Lung (tissue), 12 donors: ENCODE data around the gene ANKRD31. TPM values are rescaled to one million over a fixed set of nuclear protein-coding genes. Genes with fewer than 3 reads are reported as not detected.

Experiments used
- ATAC-seq: fragments of 200-7000 bp; cut with Tn5 transposase; one replicate; pipeline ENCODE4 v1.9.1; 2020; ENCODE audit warnings: moderate number of reproducible peaks; ENCODE audit not compliant: insufficient read depth, low FRiP score
- DNase-seq, 3 donors: peaks; one replicate each; pipeline ENCODE4 v3.0.0-alpha.2; 2013 to 2017
- H3K27ac ChIP-seq, 2 donors: one replicate each; pipeline ENCODE4 v1.5.1; 2013; ENCODE audit warnings: mild to moderate bottlenecking in 2 of 2, moderate library complexity in 2 of 2, control low read depth in 1 of 2, inconsistent platforms in 1 of 2, low read depth in 1 of 2, low read length in 1 of 2
- H3K27me3 ChIP-seq, 3 donors: one replicate each; pipeline ENCODE4 v1.5.1; 2013; ENCODE audit warnings: low read length in 2 of 3; ENCODE audit not compliant: control insufficient read depth in 3 of 3, insufficient read depth in 3 of 3
- H3K36me3 ChIP-seq, 4 donors: one replicate each; pipeline ENCODE4 v1.5.1; 2013; ENCODE audit warnings: low read length in 4 of 4, mild to moderate bottlenecking in 1 of 4, moderate library complexity in 1 of 4; ENCODE audit not compliant: control insufficient read depth in 4 of 4, insufficient read depth in 4 of 4
- H3K4me1 ChIP-seq, 5 donors: one replicate each; pipeline ENCODE4 v1.5.1; 2013; ENCODE audit warnings: low read length in 5 of 5, mild to moderate bottlenecking in 2 of 5, moderate library complexity in 1 of 5; ENCODE audit not compliant: control insufficient read depth in 5 of 5, insufficient read depth in 5 of 5
- H3K4me3 ChIP-seq: one replicate; pipeline ENCODE4 v1.5.1; 2013; ENCODE audit warnings: mild to moderate bottlenecking, control low read depth, moderate library complexity
- H3K9ac ChIP-seq, 2 donors: one replicate each; pipeline ENCODE4 v1.5.1; 2013; ENCODE audit warnings: low read length in 2 of 2, control low read depth in 1 of 2; ENCODE audit not compliant: insufficient read depth in 1 of 2
- H3K9me3 ChIP-seq, 4 donors: one replicate each; pipeline ENCODE4 v1.5.1; 2013; ENCODE audit warnings: low read length in 3 of 4, mild to moderate bottlenecking in 1 of 4, moderate library complexity in 1 of 4; ENCODE audit not compliant: control insufficient read depth in 4 of 4, insufficient read depth in 3 of 4
- WGBS, 2 donors: extraction: QIAGEN DNeasy Blood & Tissue Kit; methylation state at CpG; one replicate each; pipeline ENCODE4 v1.1.7; 2013; 5-methylcytosine and 5-hydroxymethylcytosine counted together
- polyA plus RNA-seq, 2 donors: library from polyadenylated mRNA; stranded (reverse); fragments of 200-250 nt; gene quantifications; one replicate each; pipeline ENCODE4 v1.2.1, GENCODE V29; 2013
- total RNA-seq, 2 donors: library from RNA; depleted of rRNA in 1 of 2; stranded (reverse); fragments of >200 nt in 1 of 2; gene quantifications; one replicate each; pipeline ENCODE4 v1.2.1, GENCODE V29; 2014 to 2021
- TF ChIP-seq, protein P1 (sequence below): IDR thresholded peaks from 2 replicates; pipeline ENCODE4 v1.5.1; 2012; ENCODE audit warnings: mild to moderate bottlenecking; ENCODE audit errors: control extremely low read depth, extremely low read depth
- donor health status: control.
- donor health status: control.
- donor health status: Bipolar disorder and iron deficiency.
- donor health status: healthy.
- donor health status: DM: yes; HTN: yes; CAD: no.

The ANKRD31 gene
- total and polyA plus RNA-seq, 4 donors = 0.06 to 0.51 (median 0.16) TPM

DNA sequence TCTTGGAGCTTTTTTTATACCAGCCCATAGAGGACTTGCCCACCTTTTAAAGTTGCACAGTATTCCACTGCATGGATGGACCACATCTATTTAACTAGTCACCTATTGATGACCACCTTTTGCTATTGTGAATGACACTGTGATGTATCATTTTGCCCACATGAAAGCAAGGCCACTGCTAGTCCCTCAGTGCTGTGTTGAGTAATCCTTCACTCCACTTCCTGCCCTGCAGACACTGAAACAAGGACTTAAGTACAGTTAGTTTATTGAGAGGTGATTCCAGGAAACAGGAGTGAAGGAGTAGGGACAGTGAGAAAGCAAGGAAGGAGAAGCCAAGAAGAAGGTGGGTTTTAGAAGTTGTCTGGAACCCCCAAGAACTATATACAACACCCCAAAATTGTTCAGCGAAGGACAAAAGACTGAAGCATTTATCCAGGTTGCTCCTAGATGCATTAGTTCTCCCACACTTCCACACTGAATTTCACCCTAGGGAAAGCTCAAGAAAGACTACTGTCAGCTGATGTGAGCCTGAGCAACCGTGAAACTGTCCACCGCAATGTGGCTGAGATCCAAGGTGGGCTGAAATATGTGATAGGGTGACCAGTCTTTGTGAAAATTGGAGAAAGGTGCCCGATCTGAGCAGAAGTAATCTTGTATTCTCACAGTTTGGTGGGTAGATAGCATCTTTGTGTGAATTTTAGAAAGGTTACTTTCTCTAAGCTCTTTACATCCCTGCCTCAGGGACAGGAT lies 45.2 kb upstream of the ANKRD31 start:
- TF ChIP-seq, protein P1, sequence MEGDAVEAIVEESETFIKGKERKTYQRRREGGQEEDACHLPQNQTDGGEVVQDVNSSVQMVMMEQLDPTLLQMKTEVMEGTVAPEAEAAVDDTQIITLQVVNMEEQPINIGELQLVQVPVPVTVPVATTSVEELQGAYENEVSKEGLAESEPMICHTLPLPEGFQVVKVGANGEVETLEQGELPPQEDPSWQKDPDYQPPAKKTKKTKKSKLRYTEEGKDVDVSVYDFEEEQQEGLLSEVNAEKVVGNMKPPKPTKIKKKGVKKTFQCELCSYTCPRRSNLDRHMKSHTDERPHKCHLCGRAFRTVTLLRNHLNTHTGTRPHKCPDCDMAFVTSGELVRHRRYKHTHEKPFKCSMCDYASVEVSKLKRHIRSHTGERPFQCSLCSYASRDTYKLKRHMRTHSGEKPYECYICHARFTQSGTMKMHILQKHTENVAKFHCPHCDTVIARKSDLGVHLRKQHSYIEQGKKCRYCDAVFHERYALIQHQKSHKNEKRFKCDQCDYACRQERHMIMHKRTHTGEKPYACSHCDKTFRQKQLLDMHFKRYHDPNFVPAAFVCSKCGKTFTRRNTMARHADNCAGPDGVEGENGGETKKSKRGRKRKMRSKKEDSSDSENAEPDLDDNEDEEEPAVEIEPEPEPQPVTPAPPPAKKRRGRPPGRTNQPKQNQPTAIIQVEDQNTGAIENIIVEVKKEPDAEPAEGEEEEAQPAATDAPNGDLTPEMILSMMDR = no peak
- DNase-seq (no peak), ATAC-seq (no peak)
- H3K9me3 ChIP-seq = no peaks in the 10 kb centered on the region
- H3K4me1 ChIP-seq = no peaks in the 10 kb centered on the region
- no peak overlapping the region for H3K9ac ChIP-seq
- H3K27ac ChIP-seq = no peak overlapping the region
- 89 to 92% methylated on average over 4 of the region's 4 CpGs for WGBS, 2 donors
- H3K4me3 ChIP-seq = no peak overlapping the region
- H3K27me3 ChIP-seq = no peaks in the 10 kb centered on the region
- H3K36me3 ChIP-seq = no peaks in the 10 kb centered on the region

DNA sequence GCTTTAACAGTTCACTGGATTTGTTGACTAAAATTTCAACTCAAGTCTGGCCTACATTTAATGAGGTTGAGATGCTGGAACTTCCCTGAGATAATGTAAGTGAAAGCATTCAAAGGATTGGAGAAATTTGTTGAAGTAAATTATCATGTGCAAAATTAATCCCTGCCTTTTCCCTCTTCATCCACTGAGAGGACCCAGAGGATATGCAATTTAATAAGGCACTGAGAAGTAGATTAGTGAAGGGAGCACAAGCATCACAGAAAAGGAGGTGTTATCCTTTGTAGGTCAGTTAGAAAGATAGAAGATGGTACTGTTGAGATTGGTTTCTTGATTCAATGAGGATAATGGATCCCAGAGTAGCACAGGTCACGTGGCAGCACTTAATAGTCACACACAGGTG lies 42.6 kb upstream of the ANKRD31 start:
- TF ChIP-seq, protein P1 = no peak
- no peaks in the 10 kb centered on the region for H3K9me3 ChIP-seq
- no peaks in the 10 kb centered on the region for H3K4me1 ChIP-seq
- H3K36me3 ChIP-seq = no peaks in the 10 kb centered on the region
- no peak overlapping the region for H3K27ac ChIP-seq
- H3K4me3 ChIP-seq = no peak overlapping the region
- ATAC-seq (no peak), DNase-seq (no peak)
- no peaks in the 10 kb centered on the region for H3K27me3 ChIP-seq
- WGBS, 2 donors = 83 to 85% methylated on average over 1 of the region's 1 CpG
- H3K9ac ChIP-seq = no peak overlapping the region

DNA sequence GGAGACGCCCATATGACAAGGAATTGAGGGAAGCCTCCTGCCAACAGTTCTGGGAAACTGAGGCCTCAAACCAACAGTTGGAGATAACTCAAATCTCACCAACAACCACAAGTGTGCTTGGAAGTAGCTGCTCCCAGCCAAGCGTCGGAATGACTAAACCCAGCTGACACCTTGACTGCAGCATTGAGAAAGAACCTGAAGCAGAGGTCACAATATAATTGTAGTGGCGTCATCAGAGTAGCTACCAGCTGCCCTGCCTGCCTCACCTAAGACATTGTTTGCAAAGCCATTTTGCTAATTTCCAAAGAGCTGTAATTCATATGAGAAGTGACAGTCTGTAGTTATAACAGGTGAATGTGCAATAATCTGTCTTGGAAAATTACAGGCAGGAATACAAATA lies 40.8 kb upstream of the ANKRD31 start:
- ATAC-seq = no peak
- WGBS, 2 donors = 74 to 87% methylated on average over 4 of the region's 4 CpGs
- DNase-seq = no peak

More for the DNA sequence above, 40.8 kb upstream of the ANKRD31 start:
- Histone ChIP-seq H3K4me3 (no peak overlapping the region), H3K36me3 (no peaks in the 10 kb centered on the region), H3K4me1 (no peaks in the 10 kb centered on the region), H3K9me3 (no peaks in the 10 kb centered on the region), H3K27me3 (no peaks in the 10 kb centered on the region), H3K9ac (no peak overlapping the region), H3K27ac (no peak overlapping the region)
- TF ChIP-seq, protein P1 = no peak
